ENCODE measurements around the gene EML6. TPM values are rescaled to one million over a fixed set of nuclear protein-coding genes. Genes with fewer than 3 reads are reported as not detected.

EML6 gene
- total and polyA plus RNA-seq, 2 of the 13 experiments (the other 11 are each of a cell fraction or from before 2014, with no cell fraction given) = 17.2 to 32.4 TPM

- TF ChIP-seq, protein P1, sequence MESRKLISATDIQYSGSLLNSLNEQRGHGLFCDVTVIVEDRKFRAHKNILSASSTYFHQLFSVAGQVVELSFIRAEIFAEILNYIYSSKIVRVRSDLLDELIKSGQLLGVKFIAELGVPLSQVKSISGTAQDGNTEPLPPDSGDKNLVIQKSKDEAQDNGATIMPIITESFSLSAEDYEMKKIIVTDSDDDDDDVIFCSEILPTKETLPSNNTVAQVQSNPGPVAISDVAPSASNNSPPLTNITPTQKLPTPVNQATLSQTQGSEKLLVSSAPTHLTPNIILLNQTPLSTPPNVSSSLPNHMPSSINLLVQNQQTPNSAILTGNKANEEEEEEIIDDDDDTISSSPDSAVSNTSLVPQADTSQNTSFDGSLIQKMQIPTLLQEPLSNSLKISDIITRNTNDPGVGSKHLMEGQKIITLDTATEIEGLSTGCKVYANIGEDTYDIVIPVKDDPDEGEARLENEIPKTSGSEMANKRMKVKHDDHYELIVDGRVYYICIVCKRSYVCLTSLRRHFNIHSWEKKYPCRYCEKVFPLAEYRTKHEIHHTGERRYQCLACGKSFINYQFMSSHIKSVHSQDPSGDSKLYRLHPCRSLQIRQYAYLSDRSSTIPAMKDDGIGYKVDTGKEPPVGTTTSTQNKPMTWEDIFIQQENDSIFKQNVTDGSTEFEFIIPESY (CRISPR knock-in tag; IDR thresholded peaks at IDR 0.05) = peak; percentile 59; the same call in 1 of the 2 replicates
- TF ChIP-seq ZNF468 (CRISPR knock-in tag; IDR thresholded peaks at IDR 0.05) (no peak), ZNF503 (CRISPR knock-in tag; IDR thresholded peaks at IDR 0.05) (peak; percentile 35; the same call in 1 of the 2 replicates), ZNF761 (CRISPR knock-in tag; conservative IDR thresholded peaks at IDR 0.05) (0 out of 2 replicates have a peak, but pooled peaks have one; percentile 66), PRMT3 (CRISPR knock-in tag; IDR thresholded peaks at IDR 0.05; ENCODE audit: borderline replicate concordance, low read depth) (no peak), ARNTL (CRISPR knock-in tag; IDR thresholded peaks at IDR 0.05) (peak; percentile 21; the same call in 1 of the 2 replicates), ZNF124 (CRISPR knock-in tag; IDR thresholded peaks at IDR 0.05) (peak; percentile 93; the same call in 1 of the 2 replicates), MBD4 (IDR thresholded peaks at IDR 0.05; ENCODE audit: borderline replicate concordance, low read length) (no peak), HIVEP1 (CRISPR knock-in tag; IDR thresholded peaks at IDR 0.05) (no peak), SRF (IDR thresholded peaks at IDR 0.05; ENCODE audit: low read depth, low read length) (0 out of 2 replicates have a peak, but pooled peaks have one; percentile 45), SSRP1 (CRISPR knock-in tag; IDR thresholded peaks at IDR 0.05) (peak; percentile 68; the same call in 1 of the 2 replicates), THAP7 (CRISPR knock-in tag; IDR thresholded peaks at IDR 0.05) (no peak), ZNF605 (CRISPR knock-in tag; IDR thresholded peaks at IDR 0.05) (peak; percentile 65; the same call in 1 of the 2 replicates), TEAD3 (CRISPR knock-in tag; optimal IDR thresholded peaks at IDR 0.05; ENCODE audit: borderline replicate concordance) (peak; percentile 79), TARDBP (CRISPR knock-in tag; IDR thresholded peaks at IDR 0.05) (peak; percentile 87), ZGPAT (CRISPR knock-in tag; IDR thresholded peaks at IDR 0.05) (peak; percentile 84), ISX (CRISPR knock-in tag; conservative IDR thresholded peaks at IDR 0.05) (no peak), ZNF710 (CRISPR knock-in tag; IDR thresholded peaks at IDR 0.05; ENCODE audit: borderline replicate concordance) (peak; percentile 49; the same call in 1 of the 2 replicates), KLF6 (CRISPR knock-in tag; IDR thresholded peaks at IDR 0.05) (peak; percentile 74; the same call in 1 of the 2 replicates)
- TF ChIP-seq, protein P2, sequence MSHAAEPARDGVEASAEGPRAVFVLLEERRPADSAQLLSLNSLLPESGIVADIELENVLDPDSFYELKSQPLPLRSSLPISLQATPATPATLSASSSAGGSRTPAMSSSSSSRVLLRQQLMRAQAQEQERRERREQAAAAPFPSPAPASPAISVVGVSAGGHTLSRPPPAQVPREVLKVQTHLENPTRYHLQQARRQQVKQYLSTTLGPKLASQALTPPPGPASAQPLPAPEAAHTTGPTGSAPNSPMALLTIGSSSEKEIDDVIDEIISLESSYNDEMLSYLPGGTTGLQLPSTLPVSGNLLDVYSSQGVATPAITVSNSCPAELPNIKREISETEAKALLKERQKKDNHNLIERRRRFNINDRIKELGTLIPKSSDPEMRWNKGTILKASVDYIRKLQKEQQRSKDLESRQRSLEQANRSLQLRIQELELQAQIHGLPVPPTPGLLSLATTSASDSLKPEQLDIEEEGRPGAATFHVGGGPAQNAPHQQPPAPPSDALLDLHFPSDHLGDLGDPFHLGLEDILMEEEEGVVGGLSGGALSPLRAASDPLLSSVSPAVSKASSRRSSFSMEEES (CRISPR knock-in tag; IDR thresholded peaks at IDR 0.05) = no peak
Measured at GRCh38 chr2:54858021-54858681, 134.7 kb downstream of the EML6 start (continued).
